Stimulated activated CD8-positive, alpha-beta memory T cell treated with anti-CD3 and anti-CD28 coated beads, Interleukin-7, amount 100 ng/mL, for 1 hour (primary cell): Measurements from ENCODE around the gene TMC2.

Experiments
- DNase-seq, 2 donors: peaks; one replicate each; pipeline ENCODE4 v3.0.0-alpha.2; 2020; ENCODE audit warnings: low read depth in 2 of 2

TMC2 gene

GRCh38 chr20:2626853-2627541 lies 90.6 kb downstream of the TMC2 start:
- DNase-seq, result no peak

DNA sequence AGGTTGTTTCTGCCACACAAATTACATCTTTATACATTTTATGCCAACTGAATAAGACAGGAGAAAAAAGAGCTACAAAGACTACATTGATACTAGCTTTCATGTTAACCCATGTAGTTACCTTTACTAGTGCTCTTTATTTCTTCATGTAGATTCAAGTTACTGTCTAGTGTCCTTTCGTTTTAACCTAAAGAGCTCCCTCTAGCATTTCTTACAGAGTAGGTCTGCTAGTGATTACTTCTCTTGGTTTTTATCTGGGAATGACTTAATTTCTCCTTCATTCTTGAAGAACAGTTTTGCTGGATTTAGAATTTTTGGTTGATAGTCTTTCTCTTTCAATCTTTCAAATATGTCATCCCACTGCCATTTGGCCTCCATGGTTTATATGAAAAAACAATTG lies 94.9 kb downstream of the TMC2 start:
- no peak for DNase-seq

GRCh38 chr20:2633381-2633780 lies 97.0 kb downstream of the TMC2 start:
- DNase-seq, result no peak

DNA sequence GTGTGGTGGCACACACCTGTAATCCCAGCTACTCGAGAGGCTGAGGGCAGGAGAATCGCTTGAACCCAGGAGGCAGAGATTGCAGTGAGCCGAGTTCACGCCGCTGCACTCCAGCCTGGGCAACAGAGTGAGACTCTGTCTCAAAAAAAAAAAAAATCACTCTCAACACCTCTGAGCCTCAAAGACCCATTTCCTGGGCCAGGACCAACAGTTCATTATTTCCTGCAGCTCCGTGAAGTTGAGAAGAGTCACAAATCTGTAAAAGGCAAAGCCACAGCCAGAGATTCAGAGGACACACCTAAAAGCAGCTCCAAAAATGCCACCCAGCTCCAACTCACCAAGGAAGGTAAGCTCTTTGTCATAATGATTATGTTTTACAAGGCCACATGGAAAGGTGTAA lies 100.9 kb downstream of the TMC2 start:
- no peak for DNase-seq

DNA sequence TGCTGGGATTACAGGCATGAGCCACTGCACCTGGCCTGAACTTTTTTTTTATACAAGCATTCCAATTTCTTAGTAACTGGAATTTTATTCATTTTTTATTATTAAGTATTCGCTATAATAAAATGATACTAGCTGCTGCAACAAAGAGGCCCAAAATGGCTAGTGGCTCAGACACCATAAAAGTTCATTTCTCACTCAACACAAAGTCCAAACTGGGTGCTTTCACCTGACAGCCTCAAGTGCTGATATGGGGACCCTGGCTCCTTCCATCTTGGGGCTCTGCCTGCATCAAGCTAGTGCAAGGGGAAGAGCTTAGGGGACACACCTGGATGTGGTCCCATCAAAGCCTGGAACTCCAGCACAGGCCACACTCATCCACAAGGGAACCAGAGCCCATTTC lies 103.9 kb downstream of the TMC2 start:
- no peak for DNase-seq

DNA sequence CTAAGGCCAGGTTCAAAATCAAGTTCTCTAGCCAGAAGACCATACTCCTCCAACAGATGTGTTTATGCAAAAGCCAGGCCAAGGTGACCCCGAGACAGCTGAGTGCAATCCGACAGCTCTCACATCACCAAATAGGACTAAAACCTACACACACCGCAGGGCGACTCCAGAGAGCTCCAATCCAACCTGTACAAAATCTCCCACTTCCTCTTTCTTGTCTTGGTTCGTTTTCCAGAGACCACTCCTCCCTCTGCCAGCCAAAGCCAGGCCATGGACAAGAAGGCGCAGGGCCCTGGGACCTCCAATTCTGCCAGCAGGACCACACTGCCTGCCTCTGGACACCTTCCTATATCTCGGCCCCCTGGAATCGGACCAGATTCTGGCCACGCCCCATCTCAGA lies 104.5 kb downstream of the TMC2 start:
- DNase-seq, result no peak

GRCh38 chr20:2643708-2644107 lies 107.3 kb downstream of the TMC2 start:
- DNase-seq, result no peak

DNA sequence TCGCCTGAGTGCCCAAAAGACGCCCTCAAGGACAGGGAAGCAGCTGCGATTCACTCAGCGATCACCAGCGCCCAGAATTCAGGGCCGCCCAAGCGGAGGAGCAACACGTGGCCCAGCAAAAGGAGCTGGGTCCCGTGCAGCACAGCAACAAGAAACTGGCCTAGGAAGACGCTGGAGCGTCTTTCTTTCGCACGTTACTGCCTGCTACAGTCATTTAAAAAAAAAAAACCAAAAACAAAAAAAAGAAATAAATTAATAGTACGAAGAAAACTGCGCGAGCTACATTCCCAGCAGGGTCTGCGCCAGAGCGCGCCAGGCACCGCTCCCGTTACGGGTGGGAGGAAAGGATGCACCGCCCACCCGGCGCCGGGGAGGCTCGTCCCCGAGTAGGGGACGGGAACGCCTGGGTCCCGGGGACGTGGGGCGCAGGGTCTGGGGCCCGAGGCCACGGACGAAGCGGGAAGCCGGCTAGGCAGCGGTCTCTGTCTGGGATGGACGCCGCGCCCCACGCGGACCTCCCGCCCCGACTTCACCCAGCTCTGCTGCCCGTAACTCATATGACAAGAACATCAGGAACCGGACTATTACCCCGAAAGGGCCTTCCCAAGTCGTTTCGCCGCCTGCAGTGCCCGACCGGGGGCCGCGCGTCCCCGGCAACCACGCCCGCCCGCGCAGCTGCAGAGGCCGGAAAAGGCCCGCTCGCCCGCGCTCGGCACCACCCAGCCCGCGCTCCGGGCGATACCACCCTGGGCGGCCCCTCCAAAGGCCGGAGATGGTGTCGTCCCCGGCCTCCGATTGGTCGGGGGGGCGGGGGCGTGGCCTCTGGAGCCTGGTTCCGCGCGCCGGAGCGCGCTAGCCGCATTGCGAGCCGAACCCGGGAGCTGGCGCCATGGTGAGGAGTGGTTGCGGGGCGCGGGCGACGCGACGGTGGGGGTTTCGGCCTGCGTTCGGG lies 115.7 kb downstream of the TMC2 start, which contains the start of gene NOP56:
Gene NOP56, plus strand, starts transcription at position 861 of the 952 bp plus-strand sequence. Its CDS starts 29 bp downstream, at position 890.
- DNase-seq, result peak; percentile 88 to 89

DNA sequence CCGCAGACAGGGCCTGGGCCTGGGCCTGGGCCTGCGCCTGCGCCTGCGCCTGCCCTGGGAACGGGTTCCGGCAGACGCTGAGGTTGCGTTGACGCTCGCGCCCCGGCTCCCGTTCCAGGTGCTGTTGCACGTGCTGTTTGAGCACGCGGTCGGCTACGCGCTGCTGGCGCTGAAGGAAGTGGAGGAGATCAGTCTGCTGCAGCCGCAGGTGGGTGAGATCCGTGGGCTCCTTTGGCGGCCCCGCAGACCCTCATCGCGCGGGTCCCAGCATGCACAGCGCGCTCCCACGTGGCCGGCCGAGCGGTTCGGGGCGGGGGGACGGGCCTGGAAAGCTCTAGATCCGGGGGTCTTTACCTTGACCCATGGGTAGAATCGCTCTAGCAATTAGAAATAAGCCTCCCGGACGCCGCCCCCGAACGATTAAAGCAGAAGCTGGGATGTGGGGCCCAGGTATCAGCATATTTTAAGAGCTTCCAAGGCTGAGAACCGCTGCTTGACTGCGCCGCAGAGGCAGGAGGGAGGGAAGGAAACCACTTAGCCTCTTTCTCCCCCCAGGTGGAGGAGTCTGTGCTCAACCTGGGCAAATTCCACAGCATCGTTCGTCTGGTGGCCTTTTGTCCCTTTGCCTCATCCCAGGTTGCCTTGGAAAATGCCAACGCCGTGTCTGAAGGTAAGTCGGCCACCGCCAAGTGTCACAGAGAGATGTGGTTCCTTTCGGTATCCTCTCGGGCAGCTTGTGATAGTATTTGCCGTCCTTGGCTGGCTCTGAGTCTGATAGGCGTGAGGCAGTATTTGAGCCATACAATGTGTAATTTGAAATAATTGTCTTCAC lies 116.6 kb downstream of the TMC2 start:
- no peak for DNase-seq

GRCh38 chr20:2653556-2654383 lies 117.4 kb downstream of the TMC2 start:
- no peak for DNase-seq

GRCh38 chr20:2654384-2654822 lies 118.0 kb downstream of the TMC2 start:
- no peak for DNase-seq

DNA sequence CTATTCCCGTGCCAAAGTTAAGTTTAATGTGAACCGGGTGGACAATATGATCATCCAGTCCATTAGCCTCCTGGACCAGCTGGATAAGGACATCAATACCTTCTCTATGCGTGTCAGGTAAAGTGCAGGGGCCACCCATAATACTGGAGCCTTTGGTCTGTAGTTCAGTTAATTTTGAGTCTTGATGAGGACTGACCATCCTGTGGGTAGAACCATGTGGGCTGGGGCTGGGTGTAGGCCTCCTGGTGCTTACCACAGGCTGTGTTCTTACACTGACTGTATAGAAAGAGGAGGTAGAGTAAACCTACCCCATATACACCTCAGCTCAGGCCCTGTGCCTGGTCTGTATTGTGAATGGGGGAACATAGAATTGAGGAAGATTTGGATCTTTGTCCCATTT lies 118.5 kb downstream of the TMC2 start:
- no peak for DNase-seq

GRCh38 chr20:2655331-2656116 lies 119.2 kb downstream of the TMC2 start:
- DNase-seq, result no peak

DNA sequence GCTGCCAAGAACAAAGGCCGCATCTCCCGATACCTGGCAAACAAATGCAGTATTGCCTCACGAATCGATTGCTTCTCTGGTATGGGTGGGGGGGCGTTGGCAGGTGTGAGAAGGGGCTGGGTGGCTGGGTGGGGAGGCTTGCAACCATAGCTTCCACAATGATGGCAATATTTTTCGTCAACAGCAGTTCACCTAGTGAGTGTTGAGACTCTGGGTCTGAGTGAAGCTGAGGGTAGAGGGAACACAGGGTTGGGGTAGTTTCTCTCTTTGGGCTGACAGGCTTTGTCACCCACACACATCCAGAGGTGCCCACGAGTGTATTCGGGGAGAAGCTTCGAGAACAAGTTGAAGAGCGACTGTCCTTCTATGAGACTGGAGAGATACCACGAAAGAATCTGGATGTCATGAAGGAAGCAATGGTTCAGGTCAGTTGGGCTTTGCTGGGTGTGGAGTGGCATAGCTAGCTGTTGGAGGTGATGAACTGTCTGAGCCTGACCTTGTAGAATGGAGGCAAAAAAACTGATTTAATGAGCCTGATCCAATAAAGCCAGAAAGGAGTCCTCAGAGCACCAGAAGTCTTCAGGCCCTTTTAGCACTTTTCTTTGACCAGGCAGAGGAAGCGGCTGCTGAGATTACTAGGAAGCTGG lies 120.2 kb downstream of the TMC2 start:
- DNase-seq, result no peak

GRCh38 chr20:2657241-2657640 lies 120.9 kb downstream of the TMC2 start:
- no peak for DNase-seq

- no peak for DNase-seq
Measured at GRCh38 chr20:2657674-2658073, 121.3 kb downstream of the TMC2 start.

GRCh38 chr20:2658414-2659354 lies 122.3 kb downstream of the TMC2 start:
- no peak for DNase-seq

DNA sequence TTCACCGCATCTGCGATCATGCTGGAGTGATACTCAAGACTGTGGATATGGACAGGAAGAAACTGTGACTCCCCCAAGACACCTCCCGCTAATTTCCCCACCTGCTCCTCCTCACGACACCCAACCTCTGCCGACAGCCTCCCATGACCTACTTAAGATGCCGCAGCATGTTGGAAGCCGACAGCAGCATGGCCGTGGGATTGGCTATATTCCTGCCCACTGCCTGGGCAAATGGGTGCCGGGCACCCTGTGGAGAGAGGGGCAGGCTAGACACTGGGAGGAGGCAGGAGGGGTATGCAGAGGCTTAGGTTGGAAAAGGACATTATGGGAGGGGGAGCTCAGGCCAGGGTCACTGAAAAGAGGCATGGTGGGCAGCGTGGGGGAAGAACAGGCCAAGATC lies 123.2 kb downstream of the TMC2 start:
- DNase-seq, result no peak
